GM10266 (cell line): ENCODE data around the gene TUBA4B.

Source experiments
- DNase-seq: peaks from one replicate; pipeline ENCODE4 v3.0.0; 2012; ENCODE audit errors: extremely low spot score
- TF ChIP-seq, protein P1 (sequence below): IDR thresholded peaks from 2 replicates; pipeline ENCODE4 v1.5.1; 2012; ENCODE audit warnings: mild to moderate bottlenecking, low read depth; ENCODE audit not compliant: control insufficient read depth, insufficient read depth; ENCODE audit errors: missing control alignments

Gene TUBA4B

DNA sequence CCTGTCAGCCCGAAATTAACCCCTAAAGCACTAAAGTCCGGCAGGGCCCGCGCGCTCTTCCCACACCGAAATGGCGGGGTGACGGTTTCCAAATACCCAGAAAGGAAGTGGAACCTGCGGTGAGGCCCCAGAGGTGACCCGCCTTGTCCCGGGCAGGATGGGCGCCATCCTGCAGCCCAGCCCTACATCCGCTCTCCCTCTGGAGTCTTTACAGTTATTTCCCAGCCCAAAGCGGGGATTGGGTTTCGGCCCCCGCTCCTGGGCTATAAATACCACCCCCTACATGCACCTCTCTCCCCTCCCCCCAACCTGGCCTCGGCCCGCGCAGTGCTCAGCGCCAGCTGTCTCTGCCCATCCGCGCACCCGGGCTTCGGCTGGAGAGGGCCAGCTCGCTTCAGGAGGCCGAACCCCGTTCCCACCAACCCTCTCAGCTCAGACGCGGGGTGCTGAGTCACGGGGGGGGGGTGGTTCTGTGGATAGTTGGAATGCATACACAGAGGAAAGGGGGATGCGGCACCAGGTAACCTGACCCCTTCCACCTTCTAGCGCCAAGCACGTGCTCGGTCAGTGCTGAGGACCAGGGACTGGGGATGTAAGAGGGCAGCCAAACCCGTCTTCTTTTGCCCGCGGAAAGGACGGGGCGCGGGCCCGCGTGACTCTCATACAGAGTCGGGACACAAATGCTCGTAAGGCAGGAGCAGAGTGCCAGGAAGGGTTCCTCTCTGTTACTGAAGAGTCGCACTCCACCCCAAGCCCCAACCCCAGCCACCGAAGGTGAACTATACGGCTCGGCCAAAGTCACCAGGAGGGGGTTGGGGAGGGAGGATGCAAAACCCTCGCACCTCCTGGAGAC, at the start of gene TUBA4B:
Gene TUBA4B (plus strand): TSS at position 344 of the 853 bp plus-strand sequence. CDS start 165 bp downstream, at position 509.
- TF ChIP-seq, protein P1, sequence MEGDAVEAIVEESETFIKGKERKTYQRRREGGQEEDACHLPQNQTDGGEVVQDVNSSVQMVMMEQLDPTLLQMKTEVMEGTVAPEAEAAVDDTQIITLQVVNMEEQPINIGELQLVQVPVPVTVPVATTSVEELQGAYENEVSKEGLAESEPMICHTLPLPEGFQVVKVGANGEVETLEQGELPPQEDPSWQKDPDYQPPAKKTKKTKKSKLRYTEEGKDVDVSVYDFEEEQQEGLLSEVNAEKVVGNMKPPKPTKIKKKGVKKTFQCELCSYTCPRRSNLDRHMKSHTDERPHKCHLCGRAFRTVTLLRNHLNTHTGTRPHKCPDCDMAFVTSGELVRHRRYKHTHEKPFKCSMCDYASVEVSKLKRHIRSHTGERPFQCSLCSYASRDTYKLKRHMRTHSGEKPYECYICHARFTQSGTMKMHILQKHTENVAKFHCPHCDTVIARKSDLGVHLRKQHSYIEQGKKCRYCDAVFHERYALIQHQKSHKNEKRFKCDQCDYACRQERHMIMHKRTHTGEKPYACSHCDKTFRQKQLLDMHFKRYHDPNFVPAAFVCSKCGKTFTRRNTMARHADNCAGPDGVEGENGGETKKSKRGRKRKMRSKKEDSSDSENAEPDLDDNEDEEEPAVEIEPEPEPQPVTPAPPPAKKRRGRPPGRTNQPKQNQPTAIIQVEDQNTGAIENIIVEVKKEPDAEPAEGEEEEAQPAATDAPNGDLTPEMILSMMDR = no peak

DNA sequence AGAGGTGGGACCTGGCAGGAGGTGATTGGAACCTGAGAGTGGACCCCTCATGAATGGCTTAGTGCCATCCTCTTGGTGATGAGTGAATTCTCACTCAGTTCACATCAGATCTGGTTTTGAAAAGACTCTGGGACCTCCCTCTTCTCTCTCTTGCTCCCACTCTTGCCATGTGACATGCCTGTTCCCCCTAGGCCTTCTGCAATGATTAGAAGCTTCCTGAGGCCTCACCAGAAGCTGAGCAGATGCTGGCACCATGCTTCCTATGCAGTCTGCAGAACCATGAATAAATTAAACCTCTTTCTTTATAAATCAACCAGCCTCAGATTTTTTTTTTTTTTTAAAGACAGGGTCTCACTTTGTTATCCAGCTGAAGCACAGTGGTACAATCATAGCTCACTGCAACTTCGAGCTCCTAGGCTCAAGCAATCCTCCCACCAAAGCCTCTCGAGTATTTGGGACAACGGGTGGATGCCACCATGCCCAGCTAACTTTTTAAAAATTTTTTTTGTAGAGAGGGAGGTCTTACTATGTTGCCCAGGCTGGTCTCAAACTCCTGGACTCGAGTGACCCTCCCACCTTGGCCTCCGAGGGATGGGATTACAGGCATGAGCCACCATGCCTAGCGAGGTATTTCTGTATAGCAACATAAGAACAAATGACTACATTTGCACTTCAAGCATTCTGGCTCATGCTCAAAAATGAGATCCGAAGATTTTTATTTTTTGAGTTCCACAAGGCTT, 48.4 kb upstream of the TUBA4B start:
- DNase-seq = no peak
- TF ChIP-seq, protein P1 = no peak

More for the DNA sequence above, at the start of gene TUBA4B:
- DNase-seq = peak; percentile 58

DNA sequence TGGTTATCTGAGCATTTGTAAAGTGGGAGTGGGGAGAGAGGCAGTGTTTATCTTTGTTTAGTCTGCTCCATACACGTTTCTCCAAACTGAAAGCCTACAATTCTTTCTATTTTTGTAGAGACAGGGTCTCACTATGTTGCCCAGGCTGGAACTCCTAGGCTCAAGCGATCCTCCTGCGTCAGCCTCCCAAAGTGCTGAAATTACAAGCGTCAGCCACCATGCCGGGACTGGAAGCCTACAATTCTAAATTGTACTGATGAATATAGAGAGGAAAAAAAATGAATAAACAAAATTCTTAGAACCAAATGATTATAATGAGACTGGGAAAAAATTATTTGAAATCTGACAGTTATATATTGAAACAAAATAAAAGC, 47.9 kb upstream of the TUBA4B start:
- TF ChIP-seq, protein P1 = no peak
- no peak for DNase-seq

DNA sequence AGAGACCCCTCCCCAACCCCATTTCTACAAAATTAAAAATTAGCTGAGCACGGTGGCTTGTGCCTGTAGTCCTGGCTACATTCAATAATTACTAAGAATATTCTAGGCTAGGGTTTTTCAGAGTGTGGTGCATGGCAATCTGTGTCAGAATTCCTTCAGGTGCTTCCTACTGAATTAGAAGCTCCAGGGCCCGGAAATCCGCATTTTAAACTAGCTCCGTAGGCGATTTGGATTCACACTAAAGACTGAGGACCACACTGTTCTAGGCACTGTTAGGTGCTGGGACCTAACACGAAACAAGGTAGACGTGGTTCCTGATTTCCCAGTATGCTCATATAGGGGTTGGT, 47.1 kb upstream of the TUBA4B start:
- TF ChIP-seq, protein P1 = no peak

DNA sequence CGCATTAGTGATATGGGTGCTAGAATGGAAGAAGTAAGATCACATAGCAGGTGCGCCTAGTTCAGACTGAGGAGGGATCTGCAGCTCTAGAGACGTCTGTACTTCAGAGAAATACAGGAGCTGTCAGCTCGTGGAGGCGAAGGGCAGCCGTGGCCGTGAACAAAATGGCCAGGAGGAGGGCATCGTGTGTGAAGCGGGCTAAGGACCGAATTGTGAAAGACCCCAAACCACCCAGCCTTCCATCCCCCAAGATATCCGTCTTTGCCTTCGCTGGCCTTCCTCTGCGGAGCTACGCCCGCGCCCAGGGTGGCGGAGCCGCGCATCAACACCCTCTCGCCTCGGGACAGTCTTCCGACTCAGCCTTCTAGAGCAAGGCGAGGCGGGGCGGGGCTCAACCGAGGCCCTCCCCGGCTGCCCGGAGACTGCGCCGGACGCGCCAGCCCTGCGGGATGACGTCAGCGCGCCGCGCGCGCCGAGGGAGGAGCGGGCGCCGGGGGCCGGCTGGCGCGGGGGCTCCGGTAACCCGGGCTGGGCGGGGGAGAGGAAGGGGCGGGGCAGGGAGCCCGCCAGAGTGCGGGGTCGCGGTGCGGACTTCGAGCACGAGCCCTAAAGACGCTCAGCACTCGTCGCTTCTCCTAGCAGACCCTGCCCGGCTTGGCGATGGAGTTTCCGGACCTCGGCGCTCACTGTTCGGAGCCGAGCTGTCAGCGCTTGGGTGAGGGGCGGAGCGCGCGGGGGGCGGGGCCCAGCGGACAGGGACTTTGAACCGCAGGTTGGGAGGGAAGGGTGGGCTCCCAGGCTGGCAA, 46.5 kb upstream of the TUBA4B start, which contains the start of gene ZFAND2B:
Gene ZFAND2B (plus strand): TSS at position 455 of the 806 bp plus-strand sequence. CDS start 206 bp downstream, at position 661.
- DNase-seq = peak; percentile 99
- TF ChIP-seq, protein P1 = no peak

More for the DNA sequence above, 47.1 kb upstream of the TUBA4B start:
- no peak for DNase-seq

DNA sequence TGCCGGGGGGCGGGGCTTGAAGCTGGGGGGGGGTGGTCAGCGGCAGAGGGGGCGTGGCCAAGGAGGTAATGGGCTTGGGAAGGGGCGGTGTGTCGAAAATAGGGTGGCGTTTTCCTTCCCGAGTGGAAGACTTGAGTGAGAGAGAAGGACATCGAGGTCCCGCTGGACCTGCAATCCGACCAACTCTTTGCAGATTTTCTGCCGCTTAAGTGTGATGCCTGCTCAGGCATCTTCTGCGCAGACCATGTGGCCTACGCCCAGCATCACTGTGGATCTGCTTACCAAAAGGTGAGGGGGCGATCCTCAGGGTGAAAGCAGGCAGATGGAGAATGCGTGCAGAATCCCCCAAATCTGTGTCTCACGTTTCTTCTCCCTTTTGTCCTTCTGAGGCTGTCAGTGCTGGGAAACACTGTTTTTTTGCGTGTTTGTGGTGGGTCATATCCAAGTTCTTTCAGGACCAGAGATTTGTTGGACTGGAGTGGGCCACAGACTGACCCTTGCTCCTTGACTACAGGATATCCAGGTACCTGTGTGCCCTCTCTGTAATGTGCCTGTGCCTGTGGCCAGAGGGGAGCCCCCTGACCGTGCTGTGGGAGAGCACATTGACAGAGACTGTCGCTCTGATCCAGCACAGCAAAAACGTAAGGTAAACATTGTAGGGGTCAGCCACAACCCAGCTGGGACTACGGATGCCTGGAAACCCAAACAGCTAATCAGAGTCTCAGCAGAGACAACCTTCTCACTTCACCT, 45.7 kb upstream of the TUBA4B start:
- no peak for DNase-seq
- TF ChIP-seq, protein P1 = no peak
